T-helper 22 cell (primary cell): ENCODE results near the gene RABL6.
A peak's percentile ranks its signal among the peaks of the same experiment; 100 is the strongest.

Experiments used
- DNase-seq: peaks from one replicate; pipeline ENCODE4 v3.0.0-alpha.2; 2020; ENCODE audit warnings: low read depth

Gene RABL6

GRCh38 chr9:136846376-136847087 is 38.8 kb downstream of the RABL6 start:
- no peak for DNase-seq

- no peak for DNase-seq
Observed at GRCh38 chr9:136847088-136847825, 39.5 kb downstream of the RABL6 start.

DNA sequence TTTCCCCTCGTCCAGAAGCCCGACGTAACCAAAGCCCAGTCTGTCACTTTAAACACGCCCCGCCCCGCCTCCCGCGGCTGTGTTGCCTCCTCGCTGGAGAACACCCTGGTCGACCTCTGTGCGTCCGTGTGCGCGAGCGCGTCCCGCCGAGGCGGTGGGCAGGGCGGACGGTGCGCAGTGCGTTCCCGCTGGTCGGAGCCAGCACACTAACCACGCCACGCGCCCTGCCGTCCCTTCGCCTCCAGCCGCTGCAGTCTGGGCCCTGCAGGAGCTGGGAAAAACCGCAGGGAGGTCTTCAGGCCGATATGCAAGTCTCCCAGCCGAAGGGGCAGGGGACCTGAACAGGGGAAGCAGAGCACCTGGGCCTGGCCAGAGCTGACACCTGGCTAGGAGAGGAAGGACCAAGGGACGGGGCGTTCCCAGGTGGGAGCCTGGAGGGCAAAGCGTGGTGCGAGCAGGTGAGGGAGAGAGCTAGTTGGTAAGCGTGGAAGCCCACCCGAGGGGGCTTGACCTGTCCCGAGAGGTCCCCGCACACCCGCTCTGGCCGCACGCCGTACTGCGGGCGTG is 40.2 kb downstream of the RABL6 start:
- peak; percentile 48 for DNase-seq

DNA sequence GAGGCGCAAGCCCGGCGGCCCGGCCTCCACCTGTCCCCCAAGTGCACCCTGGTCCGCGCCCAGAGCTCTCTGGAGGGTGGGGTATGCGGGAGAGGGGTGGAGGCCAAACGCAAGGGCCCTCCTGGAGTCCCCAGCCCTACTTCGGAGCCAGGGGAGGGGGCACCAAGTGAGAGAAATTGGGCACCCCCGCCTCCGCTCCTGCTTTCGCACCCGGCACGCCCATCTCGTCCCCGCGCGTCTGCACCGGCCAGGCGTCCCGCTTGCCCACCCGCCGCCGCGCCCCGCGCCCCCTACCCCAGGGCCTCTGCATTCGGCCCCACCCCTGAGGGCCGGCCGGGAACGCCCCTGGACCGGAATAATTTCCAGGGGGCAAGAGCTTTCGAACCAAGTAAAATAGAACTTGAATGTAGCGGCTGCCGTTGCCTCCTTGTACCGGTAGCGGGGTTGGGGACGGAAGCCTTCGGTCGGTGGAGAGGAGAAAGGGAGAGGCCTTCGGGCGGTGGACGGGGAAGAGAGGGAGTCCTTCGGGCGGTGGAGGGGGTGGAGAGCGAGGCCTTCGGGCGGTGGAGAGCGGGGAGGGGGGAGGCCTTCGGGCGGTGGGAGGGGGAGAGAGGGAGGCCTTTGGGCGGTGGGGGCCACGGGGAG is 40.8 kb downstream of the RABL6 start:
- DNase-seq = no peak

DNA sequence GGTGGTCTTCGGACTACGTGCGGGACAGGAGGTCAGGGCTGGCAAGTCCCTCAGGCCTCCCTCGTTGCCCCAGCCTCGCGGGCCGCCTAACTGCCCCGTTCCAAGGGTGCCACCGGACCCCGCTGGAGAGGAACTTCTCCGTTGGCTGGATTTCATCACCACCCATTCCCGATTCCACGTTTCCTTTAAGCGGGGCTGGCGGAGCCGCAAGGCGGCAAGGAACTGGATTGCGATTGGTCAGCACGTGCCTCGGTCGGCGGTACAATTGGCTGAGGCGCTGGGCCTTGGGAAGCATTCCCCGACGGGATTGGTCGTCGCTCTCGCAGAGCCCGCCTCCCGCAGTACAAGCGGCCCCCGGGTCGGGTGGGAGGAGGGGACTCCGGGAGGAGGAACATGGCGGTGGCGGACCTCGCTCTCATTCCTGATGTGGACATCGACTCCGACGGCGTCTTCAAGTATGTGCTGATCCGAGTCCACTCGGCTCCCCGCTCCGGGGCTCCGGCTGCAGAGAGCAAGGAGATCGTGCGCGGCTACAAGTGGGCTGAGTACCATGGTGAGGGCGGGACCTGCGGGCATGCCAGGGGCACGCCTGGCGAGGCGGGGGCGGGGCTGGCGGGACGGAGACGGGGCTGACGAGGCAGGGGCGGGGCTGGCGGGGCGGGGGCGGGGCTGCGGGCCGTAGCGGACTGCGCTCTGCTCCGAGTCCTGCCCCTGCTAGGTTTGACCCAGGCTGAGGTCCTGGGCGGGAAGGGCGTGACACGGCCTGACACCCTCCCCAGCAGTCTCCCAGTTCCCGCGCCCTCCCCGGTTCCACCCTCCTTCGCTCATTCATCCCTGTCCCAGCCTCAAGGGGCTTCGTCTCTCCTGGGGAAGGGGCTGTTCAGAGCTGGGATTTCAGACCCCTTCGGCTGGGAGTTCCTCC is 41.6 kb downstream of the RABL6 start, which contains the start of gene PHPT1:
Gene PHPT1 (plus strand): TSS at position 372 of the 922 bp plus-strand sequence. CDS start 22 bp downstream, at position 394.
- peak; percentile 93 for DNase-seq

GRCh38 chr9:136849960-136850865 is 42.5 kb downstream of the RABL6 start:
- no peak for DNase-seq

- no peak for DNase-seq
Observed at GRCh38 chr9:136850866-136851775, 43.4 kb downstream of the RABL6 start.

- DNase-seq = no peak
Observed at GRCh38 chr9:136851941-136852663, 44.4 kb downstream of the RABL6 start, which contains the start of gene MAMDC4. MAMDC4 (plus strand) TSS chr9:136852346; CDS start chr9:136852417, 71 bp downstream.

GRCh38 chr9:136852664-136853595 is 45.2 kb downstream of the RABL6 start:
- DNase-seq = no peak

DNA sequence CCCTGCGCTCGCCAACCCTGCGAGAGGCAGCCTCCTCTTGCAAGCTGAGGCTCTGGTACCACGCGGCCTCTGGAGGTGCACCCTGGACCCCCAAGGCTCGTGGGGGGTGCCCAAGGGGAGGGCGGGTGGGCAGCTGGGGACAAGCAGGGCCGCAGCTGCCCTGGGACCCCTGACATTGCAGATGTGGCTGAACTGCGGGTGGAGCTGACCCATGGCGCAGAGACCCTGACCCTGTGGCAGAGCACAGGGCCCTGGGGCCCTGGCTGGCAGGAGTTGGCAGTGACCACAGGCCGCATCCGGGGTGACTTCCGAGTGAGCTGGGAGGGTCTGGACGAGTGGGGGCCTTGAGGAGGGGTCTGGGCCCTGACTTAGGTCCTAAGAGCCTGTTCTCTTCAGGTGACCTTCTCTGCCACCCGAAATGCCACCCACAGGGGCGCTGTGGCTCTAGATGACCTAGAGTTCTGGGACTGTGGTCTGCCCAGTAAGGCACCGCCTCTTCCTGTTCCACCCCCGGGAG is 45.9 kb downstream of the RABL6 start:
- no peak for DNase-seq

- no peak for DNase-seq
Observed at GRCh38 chr9:136854113-136854841, 46.5 kb downstream of the RABL6 start.

DNA sequence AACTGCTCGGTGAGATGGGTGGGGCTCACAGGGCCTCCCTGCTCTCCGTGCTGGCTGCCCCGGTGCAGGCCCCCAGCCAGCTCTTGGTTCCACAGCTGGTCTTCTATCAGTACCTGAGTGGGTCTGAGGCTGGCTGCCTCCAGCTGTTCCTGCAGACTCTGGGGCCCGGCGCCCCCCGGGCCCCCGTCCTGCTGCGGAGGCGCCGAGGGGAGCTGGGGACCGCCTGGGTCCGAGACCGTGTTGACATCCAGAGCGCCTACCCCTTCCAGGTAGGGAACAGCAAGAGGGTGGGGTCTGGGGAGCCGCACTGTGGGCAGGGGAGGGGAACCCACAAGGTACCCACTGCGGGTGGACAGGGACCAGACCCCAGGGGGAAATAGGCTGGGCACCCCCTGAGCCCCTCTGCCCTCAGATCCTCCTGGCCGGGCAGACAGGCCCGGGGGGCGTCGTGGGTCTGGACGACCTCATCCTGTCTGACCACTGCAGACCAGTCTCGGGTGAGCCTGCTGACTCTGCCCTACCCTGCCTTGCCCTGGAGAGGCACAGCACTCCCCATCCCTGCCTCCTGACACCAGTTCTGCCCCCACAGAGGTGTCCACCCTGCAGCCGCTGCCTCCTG is 47.2 kb downstream of the RABL6 start:
- no peak for DNase-seq

DNA sequence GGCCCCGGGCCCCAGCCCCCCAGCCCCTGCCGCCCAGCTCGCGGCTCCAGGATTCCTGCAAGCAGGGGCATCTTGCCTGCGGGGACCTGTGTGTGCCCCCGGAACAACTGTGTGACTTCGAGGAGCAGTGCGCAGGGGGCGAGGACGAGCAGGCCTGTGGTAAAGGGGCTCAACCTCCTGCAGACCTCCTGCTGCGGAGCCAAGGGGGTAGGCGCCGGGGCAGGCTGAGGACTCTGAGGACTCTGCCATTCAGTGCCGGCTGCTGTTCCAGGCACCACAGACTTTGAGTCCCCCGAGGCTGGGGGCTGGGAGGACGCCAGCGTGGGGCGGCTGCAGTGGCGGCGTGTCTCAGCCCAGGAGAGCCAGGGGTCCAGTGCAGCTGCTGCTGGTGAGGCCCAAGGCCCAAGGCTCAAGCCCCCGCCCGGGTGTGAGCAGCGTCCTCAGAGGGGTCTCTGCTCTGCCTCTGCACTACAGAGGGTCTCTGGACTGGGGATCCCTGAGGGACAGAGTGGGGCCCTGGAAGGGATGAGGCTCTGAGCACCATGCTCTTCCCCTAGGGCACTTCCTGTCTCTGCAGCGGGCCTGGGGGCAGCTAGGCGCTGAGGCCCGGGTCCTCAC is 47.8 kb downstream of the RABL6 start:
- no peak for DNase-seq

GRCh38 chr9:136856079-136856476 is 48.3 kb downstream of the RABL6 start:
- no peak for DNase-seq

GRCh38 chr9:136856541-136857141 is 48.9 kb downstream of the RABL6 start:
- no peak for DNase-seq
